ENCODE measurements around the gene PDE8A.

GRCh38 chr15:85172846-85173490 lies 191.3 kb downstream of the PDE8A start:
- TF ChIP-seq NKRF (conservative IDR thresholded peaks at IDR 0.05) (no peak), POLR2A (IDR thresholded peaks at IDR 0.05; ENCODE audit: low read depth, low read length) (no peak), SREBF2 (IDR thresholded peaks at IDR 0.05; ENCODE audit: low read length) (no peak), BHLHE40 (IDR thresholded peaks at IDR 0.05; ENCODE audit: borderline replicate concordance in 1 of 2, low read depth in 2 of 2, low read length in 1 of 2) (no peak), SUZ12 (IDR thresholded peaks at IDR 0.05; ENCODE audit: unreplicated experiment) (no peak), SIN3A (IDR thresholded peaks at IDR 0.05; ENCODE audit: low read depth, low read length) (no peak), EP300 (IDR thresholded peaks at IDR 0.05; ENCODE audit: borderline replicate concordance in 1 of 2, control insufficient read depth in 1 of 2, low read depth in 2 of 2, low read length in 2 of 2) (no peak)
- TF ChIP-seq, protein P1, sequence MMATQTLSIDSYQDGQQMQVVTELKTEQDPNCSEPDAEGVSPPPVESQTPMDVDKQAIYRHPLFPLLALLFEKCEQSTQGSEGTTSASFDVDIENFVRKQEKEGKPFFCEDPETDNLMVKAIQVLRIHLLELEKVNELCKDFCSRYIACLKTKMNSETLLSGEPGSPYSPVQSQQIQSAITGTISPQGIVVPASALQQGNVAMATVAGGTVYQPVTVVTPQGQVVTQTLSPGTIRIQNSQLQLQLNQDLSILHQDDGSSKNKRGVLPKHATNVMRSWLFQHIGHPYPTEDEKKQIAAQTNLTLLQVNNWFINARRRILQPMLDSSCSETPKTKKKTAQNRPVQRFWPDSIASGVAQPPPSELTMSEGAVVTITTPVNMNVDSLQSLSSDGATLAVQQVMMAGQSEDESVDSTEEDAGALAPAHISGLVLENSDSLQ (IDR thresholded peaks at IDR 0.05), result no peak
- TF ChIP-seq, protein P2, sequence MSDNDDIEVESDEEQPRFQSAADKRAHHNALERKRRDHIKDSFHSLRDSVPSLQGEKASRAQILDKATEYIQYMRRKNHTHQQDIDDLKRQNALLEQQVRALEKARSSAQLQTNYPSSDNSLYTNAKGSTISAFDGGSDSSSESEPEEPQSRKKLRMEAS (IDR thresholded peaks at IDR 0.05; ENCODE audit: low read depth, low read length), result no peak
- TF ChIP-seq, protein P3, sequence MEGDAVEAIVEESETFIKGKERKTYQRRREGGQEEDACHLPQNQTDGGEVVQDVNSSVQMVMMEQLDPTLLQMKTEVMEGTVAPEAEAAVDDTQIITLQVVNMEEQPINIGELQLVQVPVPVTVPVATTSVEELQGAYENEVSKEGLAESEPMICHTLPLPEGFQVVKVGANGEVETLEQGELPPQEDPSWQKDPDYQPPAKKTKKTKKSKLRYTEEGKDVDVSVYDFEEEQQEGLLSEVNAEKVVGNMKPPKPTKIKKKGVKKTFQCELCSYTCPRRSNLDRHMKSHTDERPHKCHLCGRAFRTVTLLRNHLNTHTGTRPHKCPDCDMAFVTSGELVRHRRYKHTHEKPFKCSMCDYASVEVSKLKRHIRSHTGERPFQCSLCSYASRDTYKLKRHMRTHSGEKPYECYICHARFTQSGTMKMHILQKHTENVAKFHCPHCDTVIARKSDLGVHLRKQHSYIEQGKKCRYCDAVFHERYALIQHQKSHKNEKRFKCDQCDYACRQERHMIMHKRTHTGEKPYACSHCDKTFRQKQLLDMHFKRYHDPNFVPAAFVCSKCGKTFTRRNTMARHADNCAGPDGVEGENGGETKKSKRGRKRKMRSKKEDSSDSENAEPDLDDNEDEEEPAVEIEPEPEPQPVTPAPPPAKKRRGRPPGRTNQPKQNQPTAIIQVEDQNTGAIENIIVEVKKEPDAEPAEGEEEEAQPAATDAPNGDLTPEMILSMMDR (IDR thresholded peaks at IDR 0.05 in 2 of 3, conservative IDR thresholded peaks at IDR 0.05 in 1 of 3; ENCODE audit: control insufficient read depth in 2 of 3, extremely low read depth in 1 of 3, insufficient read depth in 1 of 3, low read depth in 3 of 3, low read length in 3 of 3), result no peak
- TF ChIP-seq, protein P4, sequence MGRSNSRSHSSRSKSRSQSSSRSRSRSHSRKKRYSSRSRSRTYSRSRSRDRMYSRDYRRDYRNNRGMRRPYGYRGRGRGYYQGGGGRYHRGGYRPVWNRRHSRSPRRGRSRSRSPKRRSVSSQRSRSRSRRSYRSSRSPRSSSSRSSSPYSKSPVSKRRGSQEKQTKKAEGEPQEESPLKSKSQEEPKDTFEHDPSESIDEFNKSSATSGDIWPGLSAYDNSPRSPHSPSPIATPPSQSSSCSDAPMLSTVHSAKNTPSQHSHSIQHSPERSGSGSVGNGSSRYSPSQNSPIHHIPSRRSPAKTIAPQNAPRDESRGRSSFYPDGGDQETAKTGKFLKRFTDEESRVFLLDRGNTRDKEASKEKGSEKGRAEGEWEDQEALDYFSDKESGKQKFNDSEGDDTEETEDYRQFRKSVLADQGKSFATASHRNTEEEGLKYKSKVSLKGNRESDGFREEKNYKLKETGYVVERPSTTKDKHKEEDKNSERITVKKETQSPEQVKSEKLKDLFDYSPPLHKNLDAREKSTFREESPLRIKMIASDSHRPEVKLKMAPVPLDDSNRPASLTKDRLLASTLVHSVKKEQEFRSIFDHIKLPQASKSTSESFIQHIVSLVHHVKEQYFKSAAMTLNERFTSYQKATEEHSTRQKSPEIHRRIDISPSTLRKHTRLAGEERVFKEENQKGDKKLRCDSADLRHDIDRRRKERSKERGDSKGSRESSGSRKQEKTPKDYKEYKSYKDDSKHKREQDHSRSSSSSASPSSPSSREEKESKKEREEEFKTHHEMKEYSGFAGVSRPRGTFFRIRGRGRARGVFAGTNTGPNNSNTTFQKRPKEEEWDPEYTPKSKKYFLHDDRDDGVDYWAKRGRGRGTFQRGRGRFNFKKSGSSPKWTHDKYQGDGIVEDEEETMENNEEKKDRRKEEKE (IDR thresholded peaks at IDR 0.05), result no peak
